Body of pancreas (tissue), 4 donors: ENCODE data around the gene MARS2. TPM values are rescaled to one million over a fixed set of nuclear protein-coding genes. Genes with fewer than 3 reads are reported as not detected.
"Not testable (repeated sequence)": the region's sequence is repeated elsewhere in the genome, so short reads cannot be mapped to it uniquely, and the experiment has no call there.

ENCODE experiments used
- ATAC-seq: fragments of 150-250 bp; one replicate; pipeline ENCODE4 v1.9.1; 2016
- DNase-seq, 4 donors: peaks; one replicate each; pipeline ENCODE4 v3.0.0-alpha.2; 2019
- H3K27ac ChIP-seq, 4 donors: fragments of 200-600 bp; sonication (generic); 1 replicate in 3 of 4; 2 replicates in 1 of 4; pipeline versions ENCODE4 v1.5.1 to v1.6.1; 2016 to 2019; ENCODE audit warnings: mild to moderate bottlenecking in 1 of 4, mixed read lengths in 1 of 4, moderate library complexity in 1 of 4
- H3K27me3 ChIP-seq, 2 donors: fragments of 200-600 bp; sonication (generic); one replicate each; pipeline ENCODE4 v1.6.0; 2016; ENCODE audit warnings: mild to moderate bottlenecking in 1 of 2
- H3K36me3 ChIP-seq, 2 donors: fragments of 200-600 bp; sonication (generic); replicated peaks in 1 of 2; 2 replicates each; pipeline ENCODE4 v1.5.1; 2016; ENCODE audit warnings: low read depth in 2 of 2; ENCODE audit not compliant: insufficient read depth in 1 of 2
- H3K4me1 ChIP-seq: fragments of 200-600 bp; sonication (generic); one replicate; pipeline ENCODE4 v1.6.0; 2016
- H3K4me3 ChIP-seq, 2 donors: fragments of 200-600 bp; sonication (generic); 1 replicate in 1 of 2; 2 replicates in 1 of 2; pipeline ENCODE4 v1.5.1; 2016 to 2019
- H3K9me3 ChIP-seq, 3 donors: fragments of 200-600 bp; sonication (generic); 1 replicate in 2 of 3; 2 replicates in 1 of 3; pipeline ENCODE4 v1.5.1; 2016
- POLR2A ChIP-seq, 3 donors: fragments of 450-650 bp; IDR thresholded peaks; one replicate each; pipeline ENCODE4 v1.6.1; 2016; ENCODE audit warnings: antibody characterized with exemption in 3 of 3, mild to moderate bottlenecking in 2 of 3
- WGBS, 2 donors: methylation state at CpG; one replicate each; pipeline ENCODE4 v1.1.5; 2017; 5-methylcytosine and 5-hydroxymethylcytosine counted together
- intact Hi-C: fragments of 100-400 bp; cut with DNase I; formaldehyde crosslinking; loops from one replicate; pipeline ENCODE4 v1.15.1; 2023
- total RNA-seq, 2 donors: library from RNA; depleted of rRNA; stranded (reverse); fragments of >200 nt; gene quantifications; one replicate each; pipeline ENCODE4 v1.1.0, GENCODE V29; 2016
- TF ChIP-seq, protein P1 (sequence below), 7 experiments: fragments of 450-650 bp in 4 of 7; fragments of 200-600 bp in 3 of 7; sonication (generic) in 3 of 7; IDR thresholded peaks; one replicate each; pipeline ENCODE4 v1.5.1; 2016 to 2019; ENCODE audit warnings: antibody characterized with exemption in 7 of 7

The MARS2 gene
- total RNA-seq, 2 donors from 2014 or later, result 6.5 to 12.2 TPM

DNA sequence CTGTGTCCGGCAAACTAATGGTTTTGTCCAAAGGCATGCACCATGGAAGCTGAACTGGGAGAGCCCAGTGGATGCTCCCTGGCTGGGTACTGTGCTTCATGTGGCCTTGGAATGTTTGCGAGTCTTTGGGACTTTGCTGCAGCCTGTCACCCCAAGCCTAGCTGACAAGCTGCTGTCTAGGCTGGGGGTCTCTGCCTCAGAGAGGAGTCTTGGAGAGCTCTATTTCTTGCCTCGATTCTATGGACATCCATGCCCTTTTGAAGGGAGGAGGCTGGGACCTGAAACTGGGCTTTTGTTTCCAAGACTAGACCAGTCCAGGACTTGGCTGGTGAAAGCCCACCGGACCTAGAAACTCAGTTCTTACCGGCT, 1.7 kb downstream of the MARS2 start:
- Histone ChIP-seq H3K4me1 (peaks cover 29% of the 10 kb centered on the region), H3K36me3 (no peaks in the 10 kb centered on the region), H3K4me3 (peak overlapping the region in 1 of 2 donors; percentile 81), H3K9me3 (no peaks in the 10 kb centered on the region), H3K27me3 (no peaks in the 10 kb centered on the region), H3K27ac (no peak overlapping the region)
- intact Hi-C loops, result no loop called here
- no peak for ATAC-seq
- no peak for TF ChIP-seq POLR2A (IDR thresholded peaks at IDR 0.05)
- TF ChIP-seq, protein P1, sequence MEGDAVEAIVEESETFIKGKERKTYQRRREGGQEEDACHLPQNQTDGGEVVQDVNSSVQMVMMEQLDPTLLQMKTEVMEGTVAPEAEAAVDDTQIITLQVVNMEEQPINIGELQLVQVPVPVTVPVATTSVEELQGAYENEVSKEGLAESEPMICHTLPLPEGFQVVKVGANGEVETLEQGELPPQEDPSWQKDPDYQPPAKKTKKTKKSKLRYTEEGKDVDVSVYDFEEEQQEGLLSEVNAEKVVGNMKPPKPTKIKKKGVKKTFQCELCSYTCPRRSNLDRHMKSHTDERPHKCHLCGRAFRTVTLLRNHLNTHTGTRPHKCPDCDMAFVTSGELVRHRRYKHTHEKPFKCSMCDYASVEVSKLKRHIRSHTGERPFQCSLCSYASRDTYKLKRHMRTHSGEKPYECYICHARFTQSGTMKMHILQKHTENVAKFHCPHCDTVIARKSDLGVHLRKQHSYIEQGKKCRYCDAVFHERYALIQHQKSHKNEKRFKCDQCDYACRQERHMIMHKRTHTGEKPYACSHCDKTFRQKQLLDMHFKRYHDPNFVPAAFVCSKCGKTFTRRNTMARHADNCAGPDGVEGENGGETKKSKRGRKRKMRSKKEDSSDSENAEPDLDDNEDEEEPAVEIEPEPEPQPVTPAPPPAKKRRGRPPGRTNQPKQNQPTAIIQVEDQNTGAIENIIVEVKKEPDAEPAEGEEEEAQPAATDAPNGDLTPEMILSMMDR (IDR thresholded peaks at IDR 0.05), result no peak
- DNase-seq, result no peak
- WGBS, 2 donors, result 28 to 45% methylated on average over 3 to 5 of the region's 5 CpGs

DNA sequence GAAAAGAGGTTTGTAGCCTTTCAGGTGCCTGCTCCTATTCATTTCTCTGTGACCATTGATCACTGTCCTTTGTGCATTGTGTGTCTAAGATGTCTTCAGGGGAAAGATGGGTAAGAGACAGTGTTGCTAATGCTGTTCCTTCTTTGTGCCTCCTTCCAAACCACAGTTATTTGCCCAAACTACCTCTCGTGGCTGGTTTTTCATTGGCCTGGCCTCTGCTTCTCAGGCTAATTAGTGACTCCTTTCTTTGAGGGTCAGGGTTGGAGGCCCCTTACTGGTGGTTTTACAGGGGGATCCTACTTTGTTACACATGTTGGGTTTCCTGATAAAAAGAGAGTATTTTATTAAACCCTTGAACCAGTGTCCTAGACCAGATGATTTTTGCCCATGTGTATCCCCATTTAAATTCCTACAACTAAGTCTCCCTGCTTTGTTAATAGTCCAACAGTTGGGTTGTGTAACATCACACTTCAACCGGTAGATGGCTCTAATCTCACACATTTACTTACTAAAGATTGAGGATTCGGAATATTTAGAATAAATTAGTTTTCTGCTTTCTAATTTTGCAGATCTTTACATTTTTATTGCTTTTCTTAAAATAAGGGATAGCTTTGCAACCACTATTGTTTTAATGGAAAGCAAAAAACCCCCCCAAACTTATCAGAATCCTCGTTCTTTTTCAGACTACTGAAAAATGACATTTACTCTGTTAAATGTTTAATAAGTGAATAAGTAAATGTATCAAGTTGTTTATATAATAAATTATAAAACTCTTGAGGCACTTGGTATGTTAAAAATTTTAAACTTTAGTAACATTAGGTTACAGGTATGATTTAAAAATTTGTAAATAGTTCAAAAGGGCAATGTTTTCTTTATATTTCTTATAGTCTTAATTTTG, 2.4 kb downstream of the MARS2 start:
- TF ChIP-seq POLR2A (IDR thresholded peaks at IDR 0.05), result no peak
- TF ChIP-seq, protein P1 (IDR thresholded peaks at IDR 0.05), result peak; percentile 18 to 79 (median 65)
- 2 to 3% methylated on average over 4 of the region's 4 CpGs for WGBS, 2 donors

DNA sequence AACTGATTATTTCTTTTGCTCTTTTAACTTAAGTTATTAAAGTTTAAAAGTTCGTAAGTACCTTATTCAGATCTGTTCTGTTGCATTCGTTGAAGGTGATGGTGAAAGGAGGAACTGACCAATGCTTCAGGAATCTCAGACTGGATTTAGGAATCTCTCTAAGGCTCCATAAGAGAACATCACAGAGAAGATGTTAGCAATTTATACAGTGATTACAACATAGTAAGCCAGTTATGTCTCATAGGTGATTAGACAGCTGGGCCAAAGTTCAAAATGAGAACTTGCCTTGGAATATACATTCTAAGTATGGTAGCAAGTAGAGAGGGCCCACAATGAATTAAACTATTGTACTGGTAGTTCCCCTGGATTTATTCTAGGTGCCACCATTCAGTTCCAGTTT, 3.2 kb downstream of the MARS2 start:
- Histone ChIP-seq H3K27ac (no peak overlapping the region), H3K4me1 (peaks cover 29% of the 10 kb centered on the region), H3K36me3 (no peaks in the 10 kb centered on the region), H3K27me3 (no peaks in the 10 kb centered on the region), H3K9me3 (no peaks in the 10 kb centered on the region), H3K4me3 (no peak overlapping the region)
- DNase-seq (no peak), ATAC-seq (no peak)
- WGBS, 2 donors, result 35 to 36% methylated on average over 2 of the region's 2 CpGs
- TF ChIP-seq, protein P1 (IDR thresholded peaks at IDR 0.05), result no peak
- no peak for TF ChIP-seq POLR2A (IDR thresholded peaks at IDR 0.05)
- intact Hi-C loops, result no loop called here

More for the DNA sequence above, 2.4 kb downstream of the MARS2 start:
- Histone ChIP-seq H3K36me3 (no peaks in the 10 kb centered on the region), H3K27me3 (no peaks in the 10 kb centered on the region), H3K9me3 (no peaks in the 10 kb centered on the region), H3K4me1 (peaks cover 29% of the 10 kb centered on the region), H3K4me3 (no peak overlapping the region), H3K27ac (no peak overlapping the region)
- intact Hi-C loops, result no loop called here
- no peak for ATAC-seq
- DNase-seq, result peak in 1 of 4 donors; percentile 19

DNA sequence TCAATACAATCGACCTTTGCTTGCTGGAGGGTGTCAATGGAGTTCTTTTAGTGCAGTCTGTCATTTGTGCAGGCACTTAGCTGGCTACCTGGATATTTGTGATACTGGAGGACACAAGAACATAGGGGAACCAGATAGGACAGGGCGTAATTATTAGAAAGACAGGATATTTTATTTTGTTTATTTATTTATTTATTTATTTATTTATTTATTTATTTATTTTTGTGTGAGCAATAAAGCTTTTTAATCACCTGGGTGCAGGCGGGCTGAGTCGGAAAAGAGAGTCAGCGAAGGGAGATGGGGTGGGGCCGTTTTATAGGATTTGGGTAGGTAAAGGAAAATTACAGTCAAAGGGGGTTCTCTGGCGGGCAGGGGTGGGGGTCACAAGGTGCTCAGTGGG, 4.0 kb downstream of the MARS2 start:
- ATAC-seq, H3K4me3 ChIP-seq, intact Hi-C loops, H3K36me3 ChIP-seq, H3K27me3 ChIP-seq, H3K27ac ChIP-seq, H3K9me3 ChIP-seq, DNase-seq: not testable (repeated sequence)
- peaks cover 29% of the 10 kb centered on the region for H3K4me1 ChIP-seq
- WGBS, 2 donors, result 86% methylated on average over 7 of the region's 7 CpGs

DNA sequence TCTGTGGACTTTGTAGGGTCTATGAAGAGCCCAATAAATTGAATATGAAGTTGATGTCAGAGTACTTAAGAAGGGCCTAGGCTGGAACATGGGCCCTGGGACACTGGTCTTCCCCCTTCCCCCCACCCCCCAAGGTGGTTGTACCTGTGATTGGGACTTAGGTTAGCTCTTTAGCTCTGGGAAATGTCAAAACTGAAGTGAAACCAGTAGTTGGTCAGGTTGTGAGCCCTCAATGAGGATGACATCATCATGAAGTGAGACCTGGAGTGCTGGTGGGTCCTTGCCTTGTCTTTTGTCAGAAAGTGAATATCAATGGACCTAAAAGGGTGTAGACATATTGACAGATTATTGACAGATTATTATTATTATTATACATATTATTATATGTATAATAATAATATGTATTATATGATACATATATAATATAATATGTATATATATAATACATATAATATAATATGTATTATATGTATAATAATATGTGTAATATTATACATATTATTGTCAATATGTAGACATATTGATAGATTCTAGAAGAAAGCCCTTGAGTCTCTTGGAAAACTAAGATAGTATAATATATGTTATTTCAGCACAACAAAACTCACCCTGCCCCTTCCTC, 5.4 kb downstream of the MARS2 start:
- Histone ChIP-seq H3K27me3 (no peaks in the 10 kb centered on the region), H3K36me3 (no peaks in the 10 kb centered on the region), H3K4me3 (no peak overlapping the region), H3K4me1 (peaks cover 29% of the 10 kb centered on the region), H3K9me3 (no peaks in the 10 kb centered on the region), H3K27ac (no peak overlapping the region)
- DNase-seq (no peak), ATAC-seq (no peak)
- TF ChIP-seq POLR2A (IDR thresholded peaks at IDR 0.05), result no peak
- TF ChIP-seq, protein P1 (IDR thresholded peaks at IDR 0.05), result no peak
- intact Hi-C loops, result no loop called here
